ENCODE data around the gene TMEM47.

The TMEM47 gene

DNA sequence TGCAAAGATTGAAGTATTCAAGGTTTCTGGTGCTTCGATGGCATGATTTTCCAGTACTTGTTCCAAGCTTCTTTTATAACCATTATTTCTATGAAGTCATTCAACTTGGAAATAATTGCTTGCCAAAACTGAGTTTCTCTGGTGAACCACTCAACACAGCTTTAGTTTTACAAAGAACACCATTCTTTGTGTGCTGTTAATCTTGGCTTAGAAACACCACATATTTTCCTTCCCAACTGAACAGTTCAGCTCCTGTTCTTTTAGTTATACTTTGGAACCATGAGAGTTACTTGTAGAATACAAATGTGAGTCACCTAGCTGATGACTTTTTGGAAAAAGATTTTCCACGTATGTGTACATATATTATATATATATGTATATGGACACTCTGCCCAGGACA lies 32.7 kb downstream of the TMEM47 start:
- H3K4me3 Mint-ChIP-seq: no peak overlapping the region
- no peaks in the 10 kb centered on the region for H3K27me3 Mint-ChIP-seq
- no peaks in the 10 kb centered on the region for H3K9me3 Mint-ChIP-seq
- DNase-seq (no peak), ATAC-seq (no peak)
- no peak overlapping the region for H3K27ac Mint-ChIP-seq
- H3K4me1 Mint-ChIP-seq: no peaks in the 10 kb centered on the region

DNA sequence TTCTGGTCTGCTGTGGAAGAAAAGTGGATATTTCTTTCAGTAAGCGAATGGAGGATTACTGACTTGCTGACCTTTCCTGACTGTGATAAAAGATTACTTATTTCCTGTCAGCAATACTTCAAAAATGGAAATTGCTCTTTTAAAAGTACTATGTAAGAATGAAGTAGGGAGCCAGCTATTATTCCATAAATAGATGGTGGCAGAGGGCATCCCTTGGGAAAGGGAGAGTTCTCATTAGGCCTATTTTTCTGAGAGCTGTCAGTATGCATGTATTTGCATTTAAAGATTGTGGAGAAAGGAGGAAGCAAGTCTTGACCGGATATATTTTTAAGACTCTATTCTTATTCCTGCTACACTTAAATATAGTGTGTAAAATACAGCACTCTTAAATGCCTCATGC lies 37.2 kb downstream of the TMEM47 start:
- Mint-ChIP-seq H3K4me3 (no peak overlapping the region), H3K9me3 (no peaks in the 10 kb centered on the region), H3K27me3 (no peaks in the 10 kb centered on the region), H3K4me1 (no peaks in the 10 kb centered on the region), H3K27ac (no peak overlapping the region)
- DNase-seq: no peak
- no peak for ATAC-seq

DNA sequence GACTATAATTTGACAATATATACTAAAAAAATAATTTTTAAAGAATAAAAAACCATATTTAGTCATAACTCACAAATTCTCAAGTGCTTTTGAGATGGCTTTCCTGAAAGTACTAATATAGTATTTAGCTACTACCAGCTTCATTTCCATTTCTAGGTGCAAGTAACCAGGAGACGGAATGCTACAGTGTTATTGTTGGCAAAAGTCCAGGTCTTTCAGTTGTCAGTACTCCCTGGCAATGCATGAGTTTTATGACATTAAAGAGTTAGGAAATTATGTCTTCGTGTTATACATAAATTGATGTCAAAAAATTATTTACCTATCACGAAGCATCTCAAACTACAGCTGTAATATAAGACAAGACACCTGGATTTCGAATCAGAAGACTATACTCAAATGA lies 45.0 kb downstream of the TMEM47 start:
- H3K27me3 Mint-ChIP-seq: no peaks in the 10 kb centered on the region
- no peaks in the 10 kb centered on the region for H3K9me3 Mint-ChIP-seq
- no peak overlapping the region for H3K4me3 Mint-ChIP-seq
- ATAC-seq (no peak), DNase-seq (no peak)
- H3K27ac Mint-ChIP-seq: no peak overlapping the region
- H3K4me1 Mint-ChIP-seq: no peaks in the 10 kb centered on the region

DNA sequence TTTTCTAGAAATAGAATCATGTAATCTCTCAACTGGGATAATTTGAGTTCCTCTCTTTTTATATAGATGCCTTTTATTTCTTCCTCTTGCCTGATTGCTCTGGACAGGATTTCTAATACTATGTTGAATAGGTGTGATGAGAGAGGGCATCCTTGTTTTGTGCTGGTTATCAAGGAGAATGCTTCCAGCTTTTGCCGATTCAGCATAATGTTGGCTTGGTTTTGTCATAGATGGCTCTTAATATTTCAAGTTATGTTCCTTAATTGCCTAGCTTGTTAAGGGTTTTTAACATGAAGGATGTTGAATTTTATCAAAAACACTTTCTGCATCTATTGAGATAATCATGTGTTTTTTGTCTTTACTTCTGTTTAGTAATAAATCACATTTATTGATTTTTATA lies 58.7 kb downstream of the TMEM47 start:
- ATAC-seq: no peak
- Mint-ChIP-seq H3K27ac (no peak overlapping the region), H3K27me3 (no peaks in the 10 kb centered on the region), H3K9me3 (peaks cover 6 to 10% of the 10 kb centered on the region in 2 donors), H3K4me3 (no peak overlapping the region), H3K4me1 (no peaks in the 10 kb centered on the region)
- no peak for DNase-seq

DNA sequence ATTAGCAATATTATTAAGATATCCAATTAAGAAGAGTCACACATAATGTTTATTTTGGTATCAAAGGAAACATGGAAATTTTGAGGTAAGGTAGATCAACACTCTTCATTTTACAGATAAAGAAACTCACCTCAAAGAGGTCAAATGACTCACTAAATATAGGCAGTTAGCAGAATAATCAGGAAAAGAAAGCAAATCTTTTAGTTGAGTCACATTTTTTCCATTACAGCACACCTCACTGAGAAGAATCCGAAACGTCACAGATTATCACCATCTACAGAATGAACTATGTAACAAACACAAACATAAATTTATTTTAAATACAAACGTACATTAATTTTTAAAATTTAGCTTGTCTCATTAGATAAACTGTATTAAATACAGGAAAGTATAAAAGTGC lies 70.1 kb downstream of the TMEM47 start:
- H3K4me3 Mint-ChIP-seq: no peak overlapping the region
- ATAC-seq (no peak), DNase-seq (no peak)
- H3K27ac Mint-ChIP-seq: peak overlapping the region in 1 of 2 donors; percentile 25
- peaks cover 5 to 8% of the 10 kb centered on the region in 2 donors for H3K9me3 Mint-ChIP-seq
- H3K4me1 Mint-ChIP-seq: no peaks in the 10 kb centered on the region
- no peaks in the 10 kb centered on the region for H3K27me3 Mint-ChIP-seq

DNA sequence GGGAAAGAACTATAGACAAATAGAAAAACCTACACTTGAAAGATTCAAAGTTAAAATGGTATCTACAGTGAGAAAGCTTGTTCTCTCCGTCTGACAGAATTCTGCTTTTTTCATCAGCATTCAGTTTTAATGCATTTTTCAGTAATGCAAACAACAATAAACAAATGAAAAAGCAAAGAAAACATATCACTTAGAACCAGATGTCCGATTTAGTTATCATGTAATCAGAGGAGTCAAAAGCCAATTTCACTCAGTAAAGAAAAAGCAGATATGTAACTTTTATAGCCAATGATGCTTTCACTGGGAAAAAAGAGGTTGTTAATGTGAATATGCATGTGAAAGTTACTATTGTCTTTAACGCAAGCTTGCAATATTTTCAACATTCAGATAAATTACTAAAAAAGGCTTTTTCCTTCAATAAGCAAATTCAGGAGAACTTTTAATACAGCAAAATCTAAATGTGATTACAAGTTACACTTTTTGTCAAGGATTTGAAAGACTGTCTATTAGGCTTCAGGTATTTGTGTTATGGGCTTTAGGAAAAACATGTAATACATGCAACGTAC lies 70.7 kb downstream of the TMEM47 start:
- no peak for DNase-seq
- ATAC-seq: no peak
- no peaks in the 10 kb centered on the region for H3K4me1 Mint-ChIP-seq
- no peaks in the 10 kb centered on the region for H3K27me3 Mint-ChIP-seq
- H3K9me3 Mint-ChIP-seq: peaks cover 5 to 8% of the 10 kb centered on the region in 2 donors
- no peak overlapping the region for H3K4me3 Mint-ChIP-seq
- no peak overlapping the region for H3K27ac Mint-ChIP-seq

DNA sequence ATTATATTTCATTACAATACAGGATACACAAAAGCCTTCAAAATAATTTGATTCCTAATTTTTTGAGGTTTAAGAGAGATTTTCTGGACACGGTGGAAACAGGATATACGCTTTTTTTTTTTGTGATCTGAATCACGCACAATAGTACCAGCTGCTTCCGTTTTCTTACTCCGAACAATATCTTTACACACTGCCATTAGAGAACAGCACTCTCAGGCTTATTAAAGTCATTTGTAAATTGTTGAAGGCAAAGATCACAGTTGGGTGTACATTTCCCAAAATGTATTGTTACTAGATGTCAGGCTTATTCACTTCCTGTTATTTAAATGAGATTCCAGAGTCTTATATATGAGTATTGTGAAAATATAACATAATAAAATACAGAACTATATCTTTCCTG lies 71.5 kb downstream of the TMEM47 start:
- H3K4me3 Mint-ChIP-seq: no peak overlapping the region
- no peak overlapping the region for H3K27ac Mint-ChIP-seq
- H3K9me3 Mint-ChIP-seq: peaks cover 5 to 8% of the 10 kb centered on the region in 2 donors
- H3K27me3 Mint-ChIP-seq: no peaks in the 10 kb centered on the region
- no peak for ATAC-seq
- DNase-seq: no peak
- no peaks in the 10 kb centered on the region for H3K4me1 Mint-ChIP-seq

DNA sequence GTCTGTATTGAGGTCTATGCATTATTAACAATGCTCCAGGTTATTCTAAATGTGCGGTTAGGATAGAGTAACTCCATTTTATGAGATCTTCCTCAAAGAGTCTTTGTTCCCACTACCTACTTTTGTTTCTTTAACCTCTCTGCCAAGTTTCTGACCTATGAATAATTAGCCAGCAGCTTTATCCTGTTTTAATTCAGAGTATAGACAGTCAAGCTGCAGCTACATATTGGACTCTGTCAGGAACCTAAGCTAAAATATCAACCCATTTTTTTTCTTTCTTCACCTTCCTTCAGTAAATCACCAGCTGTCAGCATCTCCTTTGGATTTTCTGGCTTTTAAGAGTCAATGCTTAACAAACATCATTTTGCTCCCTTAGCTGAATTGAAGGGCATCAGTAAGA lies 72.3 kb downstream of the TMEM47 start:
- Mint-ChIP-seq H3K9me3 (peaks cover 5% of the 10 kb centered on the region in 2 donors), H3K27me3 (no peaks in the 10 kb centered on the region), H3K27ac (no peak overlapping the region), H3K4me1 (no peaks in the 10 kb centered on the region), H3K4me3 (no peak overlapping the region)
- DNase-seq: no peak
- no peak for ATAC-seq

DNA sequence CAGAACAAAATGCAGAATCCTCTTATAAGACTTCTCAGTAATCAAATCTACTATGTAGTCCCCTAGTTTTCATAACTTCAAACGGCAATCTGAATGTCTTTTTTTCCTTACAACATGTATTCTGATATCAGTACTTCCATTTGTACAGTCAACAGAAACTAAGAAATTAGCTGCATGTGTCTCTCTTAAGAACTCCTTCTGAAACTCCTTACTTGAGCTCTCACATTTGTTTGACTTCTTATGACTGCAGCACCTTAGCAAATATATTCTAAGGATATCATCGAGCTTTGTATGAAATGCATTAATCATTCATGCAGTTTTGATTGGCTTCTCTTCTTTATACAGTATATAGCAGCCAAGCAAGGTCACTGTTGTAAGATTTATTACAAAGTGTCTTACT lies 77.0 kb downstream of the TMEM47 start:
- Mint-ChIP-seq H3K9me3 (no peaks in the 10 kb centered on the region), H3K27ac (no peak overlapping the region), H3K27me3 (no peaks in the 10 kb centered on the region), H3K4me3 (no peak overlapping the region), H3K4me1 (no peaks in the 10 kb centered on the region)
- DNase-seq (no peak), ATAC-seq (no peak)

DNA sequence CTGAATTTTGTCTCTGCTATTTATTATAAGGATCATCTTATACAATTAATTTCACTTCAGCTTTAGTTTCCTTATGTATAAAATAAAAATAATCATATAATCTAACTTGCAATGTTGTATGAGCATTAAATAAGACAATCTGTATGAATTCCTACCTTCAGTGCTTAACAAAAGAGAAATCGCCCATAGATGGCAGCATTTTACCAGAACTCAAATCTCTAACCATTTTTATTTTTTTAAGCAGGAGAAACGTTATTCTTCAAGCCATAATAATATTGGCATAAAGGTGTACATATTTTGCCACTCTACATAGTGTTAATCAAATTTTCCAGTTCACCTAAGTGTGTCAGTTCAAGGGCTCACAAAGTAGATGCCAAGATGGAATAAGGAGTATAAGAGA lies 78.8 kb downstream of the TMEM47 start:
- Mint-ChIP-seq H3K27me3 (no peaks in the 10 kb centered on the region), H3K4me3 (no peak overlapping the region), H3K9me3 (no peaks in the 10 kb centered on the region), H3K27ac (no peak overlapping the region), H3K4me1 (no peaks in the 10 kb centered on the region)
- no peak for DNase-seq
- no peak for ATAC-seq

Data from stimulated activated naive CD8-positive, alpha-beta T cell treated with anti-CD3 and anti-CD28 coated beads, Interleukin-15, amount 100 ng/mL, for 72 hours (primary cell).